GM18505 (cell line): ENCODE results near the gene ADAMTS6.

ENCODE experiments used
- ATAC-seq: cut with Tn5 transposase; IDR thresholded peaks from one replicate; pipeline ENCODE4 v1.9.1; 2021; ENCODE audit not compliant: unreplicated experiment
- POLR2A ChIP-seq: IDR thresholded peaks from 4 replicates; pipeline ENCODE4 v1.6.1; 2011; ENCODE audit warnings: borderline replicate concordance; ENCODE audit not compliant: insufficient read depth, insufficient read length; ENCODE audit errors: extremely low read depth

The ADAMTS6 gene

DNA sequence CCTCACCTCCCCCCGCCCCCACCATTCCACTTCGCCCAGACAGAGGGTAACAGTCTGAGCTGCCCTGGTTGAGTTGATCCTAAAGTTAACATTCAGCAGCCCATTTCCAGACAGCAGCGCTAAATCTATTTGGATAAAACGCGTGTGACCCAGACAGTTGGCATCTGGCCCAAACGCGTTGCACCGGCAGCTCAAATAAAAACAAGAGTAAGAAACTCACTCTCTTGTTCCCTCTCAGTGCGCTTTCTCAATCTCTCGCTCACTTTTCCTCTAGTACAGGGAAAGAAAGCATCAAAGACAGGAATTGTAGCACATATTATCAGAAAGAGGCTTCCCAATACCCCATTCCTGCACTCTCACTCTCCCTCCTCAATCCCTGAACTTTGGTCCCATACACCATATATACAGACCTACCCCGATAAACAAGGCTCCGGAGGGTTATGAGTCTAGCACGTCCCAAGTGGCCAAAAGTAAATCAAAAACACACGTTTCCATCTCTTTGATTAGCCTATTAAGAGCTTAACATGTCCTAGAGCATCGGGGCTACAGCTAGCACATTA is 1.3 kb downstream of the ADAMTS6 start:
- ATAC-seq: no peak
- TF ChIP-seq POLR2A: no peak

DNA sequence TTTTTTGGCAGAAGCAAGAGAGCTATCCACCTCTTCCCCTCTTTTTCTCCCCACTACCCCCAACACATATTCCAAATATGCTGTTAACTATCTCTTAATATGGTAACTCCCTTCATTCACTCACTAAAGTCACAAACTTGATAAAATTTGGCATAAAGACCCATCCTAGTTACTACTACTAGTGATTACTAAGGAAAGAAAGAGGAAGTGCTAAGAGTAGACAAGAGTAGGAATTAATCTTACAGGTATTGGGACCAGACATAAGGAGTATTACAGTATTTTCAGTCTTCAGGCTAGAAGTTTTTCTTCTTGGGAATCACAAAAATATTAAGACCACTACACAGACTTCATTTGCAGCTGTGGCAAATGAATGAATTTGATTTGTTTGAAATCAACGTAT is 2.2 kb downstream of the ADAMTS6 start:
- no peak for ATAC-seq
- no peak for TF ChIP-seq POLR2A

GRCh38 chr5:65478336-65478735 is 3.4 kb downstream of the ADAMTS6 start:
- no peak for ATAC-seq

DNA sequence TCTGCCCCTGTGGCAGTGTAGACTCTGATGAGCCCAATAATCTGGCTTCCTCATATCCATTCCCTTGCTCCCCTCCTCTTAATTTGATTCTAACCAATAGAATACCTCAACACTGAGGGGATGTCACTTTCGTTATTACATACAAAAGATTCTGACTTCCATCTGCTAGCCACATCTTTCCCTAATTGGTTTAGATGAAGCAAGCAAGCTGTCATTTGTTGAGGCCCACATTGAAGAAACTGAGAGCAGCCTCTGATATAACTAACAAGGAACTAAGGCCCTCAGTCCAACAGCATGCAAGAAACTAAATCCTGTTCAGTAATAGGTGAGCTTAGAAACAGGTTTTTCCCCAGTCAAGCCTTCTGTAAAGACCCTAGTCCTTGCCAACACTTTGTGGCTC is 5.8 kb downstream of the ADAMTS6 start:
- no peak for ATAC-seq
- no peak for TF ChIP-seq POLR2A

More at GRCh38 chr5:65478336-65478735, 3.4 kb downstream of the ADAMTS6 start:
- TF ChIP-seq POLR2A: no peak

- TF ChIP-seq POLR2A: no peak
Measured at GRCh38 chr5:65475336-65475735, 6.4 kb downstream of the ADAMTS6 start.

DNA sequence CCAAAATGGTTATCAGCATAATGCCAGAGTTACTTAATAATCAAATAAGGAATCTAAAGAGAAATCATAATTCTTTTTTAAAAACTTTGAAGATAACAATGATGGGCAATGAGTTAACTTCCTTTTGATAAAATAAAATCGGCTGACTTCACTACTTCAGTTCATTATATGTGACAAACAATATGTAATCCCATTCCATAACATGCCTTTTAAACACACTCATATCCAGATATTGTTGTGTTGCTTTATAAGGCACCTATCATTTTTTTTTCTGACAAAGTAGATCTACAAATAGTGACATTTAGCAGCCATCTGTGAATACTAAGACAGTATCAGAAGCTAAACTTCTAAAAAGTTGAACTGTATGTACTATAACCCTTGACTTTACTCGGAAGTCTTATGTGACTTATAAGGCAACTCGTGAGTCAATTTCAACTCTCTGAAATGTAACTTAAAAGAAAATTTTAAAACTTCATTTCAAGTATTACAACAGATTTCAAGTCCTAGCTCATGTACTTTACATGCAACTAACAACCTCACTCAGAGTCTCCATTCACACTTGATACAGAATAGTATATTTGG is 7.5 kb downstream of the ADAMTS6 start:
- no peak for ATAC-seq
- no peak for TF ChIP-seq POLR2A

More at GRCh38 chr5:65475336-65475735, 6.4 kb downstream of the ADAMTS6 start:
- ATAC-seq: no peak

DNA sequence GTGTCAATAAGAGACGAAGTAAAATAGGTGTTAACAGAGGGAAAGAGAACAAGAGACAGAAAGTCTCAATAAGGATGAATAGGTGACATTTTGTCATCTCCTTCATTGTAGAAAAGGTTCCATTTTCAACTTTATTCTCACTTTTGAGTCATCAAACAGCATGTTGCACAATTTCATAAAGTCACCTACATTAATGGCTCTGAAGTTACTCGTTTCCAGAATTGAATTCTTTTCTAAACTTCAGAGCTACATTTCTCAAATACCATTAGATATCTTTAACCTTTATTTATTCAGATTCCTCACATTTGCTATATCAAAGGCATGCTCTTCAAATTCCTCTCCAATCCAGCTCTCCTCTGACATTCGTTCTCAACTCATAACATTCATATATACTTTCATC is 13.1 kb downstream of the ADAMTS6 start:
- TF ChIP-seq POLR2A: no peak
- ATAC-seq: no peak

GRCh38 chr5:65462139-65462705 is 19.5 kb downstream of the ADAMTS6 start:
- TF ChIP-seq POLR2A: no peak

GRCh38 chr5:65461490-65461889 is 20.2 kb downstream of the ADAMTS6 start:
- ATAC-seq: no peak
- no peak for TF ChIP-seq POLR2A

More at GRCh38 chr5:65462139-65462705, 19.5 kb downstream of the ADAMTS6 start:
- no peak for ATAC-seq

DNA sequence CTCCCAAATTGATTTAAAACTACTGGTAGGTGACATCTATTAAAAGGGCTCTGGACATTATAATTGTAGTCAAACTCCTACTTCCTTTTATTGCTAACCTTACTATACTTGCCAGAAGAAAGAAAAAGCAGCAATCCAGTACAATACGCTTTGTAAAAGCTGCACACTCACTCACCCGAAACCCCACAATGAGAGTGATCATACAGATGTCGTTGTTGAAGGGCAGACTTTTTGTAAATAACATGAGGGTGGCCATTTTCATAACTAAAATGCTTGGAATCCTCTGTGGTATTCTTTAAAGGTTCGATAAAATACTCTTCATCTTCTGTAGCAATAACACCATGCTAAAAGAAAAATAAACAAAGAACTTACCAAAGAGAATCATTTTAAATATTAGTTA is 21.7 kb downstream of the ADAMTS6 start:
- no peak for ATAC-seq
- no peak for TF ChIP-seq POLR2A

GRCh38 chr5:65455064-65455463 is 26.7 kb downstream of the ADAMTS6 start:
- no peak for ATAC-seq
- TF ChIP-seq POLR2A: no peak

DNA sequence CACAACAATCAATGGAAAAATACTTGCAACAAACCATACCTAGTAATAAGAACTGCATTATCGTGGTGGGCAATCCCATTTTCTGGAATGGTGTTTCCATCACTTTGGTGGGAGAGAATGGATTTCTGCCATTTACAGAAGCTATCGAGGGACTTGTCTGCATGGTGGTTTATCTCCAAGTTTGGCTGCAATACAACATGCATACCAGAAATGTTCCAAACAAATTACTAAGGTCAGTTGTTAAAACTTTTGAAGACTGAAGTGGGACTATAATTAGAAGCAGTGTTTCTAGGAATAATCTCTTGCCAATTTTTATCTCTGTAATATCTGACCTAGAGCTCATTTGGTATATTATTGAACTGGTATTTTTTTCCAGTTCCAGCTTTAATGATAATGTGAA is 30.3 kb downstream of the ADAMTS6 start:
- ATAC-seq: no peak
- TF ChIP-seq POLR2A: no peak

GRCh38 chr5:65446682-65447081 is 35.0 kb downstream of the ADAMTS6 start:
- no peak for ATAC-seq
- no peak for TF ChIP-seq POLR2A

DNA sequence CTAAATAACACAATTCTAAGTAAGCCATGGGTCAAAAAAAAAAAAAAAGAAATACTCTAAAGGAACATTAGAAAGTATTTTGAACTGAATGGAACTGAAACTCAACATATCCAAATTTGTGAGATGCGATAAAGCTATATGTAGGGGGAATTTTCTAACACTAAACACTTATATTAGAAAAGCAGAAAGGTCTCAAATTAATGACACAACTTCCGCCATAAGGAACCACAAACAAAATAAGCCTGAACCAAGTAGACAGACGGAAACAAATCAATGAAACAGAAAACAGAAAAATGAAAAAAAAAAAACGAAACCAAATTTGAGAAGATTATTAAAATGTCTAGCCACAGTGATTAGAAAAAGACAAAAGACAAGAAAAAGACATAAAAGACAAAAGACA is 39.9 kb downstream of the ADAMTS6 start:
- no peak for TF ChIP-seq POLR2A
- ATAC-seq: no peak
